ENCODE results near the gene GPR61.

Gene GPR61

GRCh38 chr1:109539676-109540075 is at the start of gene GPR61:
Gene GPR61, plus strand, starts transcription at chr1:109539872. Its CDS starts 3,151 bp downstream, at chr1:109543023.
- no peak for DNase-seq (ENCODE audit: low read depth in 2 of 2)

- DNase-seq (ENCODE audit: low read depth in 2 of 2) = peak; percentile 41 to 63
These were observed 49.4 kb upstream of the GPR61 start for GRCh38 chr1:109490029-109490933.

GRCh38 chr1:109490934-109491302 is 48.8 kb upstream of the GPR61 start:
- DNase-seq (ENCODE audit: low read depth in 2 of 2) = no peak

GRCh38 chr1:109491372-109491771 is 48.3 kb upstream of the GPR61 start:
- no peak for DNase-seq (ENCODE audit: low read depth in 2 of 2)

- no peak for DNase-seq (ENCODE audit: low read depth in 2 of 2)
These were observed 46.9 kb upstream of the GPR61 start for GRCh38 chr1:109492779-109493178.

- no peak for DNase-seq (ENCODE audit: low read depth in 2 of 2)
These were observed 46.4 kb upstream of the GPR61 start for GRCh38 chr1:109493227-109493626.

GRCh38 chr1:109493805-109494539 is 45.7 kb upstream of the GPR61 start, which contains the start of gene CYB561D1:
Gene CYB561D1, plus strand, starts transcription at chr1:109494094. Its CDS starts 46 bp downstream, at chr1:109494140.
- peak; percentile 86 for DNase-seq (ENCODE audit: low read depth in 2 of 2)

GRCh38 chr1:109495738-109496137 is 43.9 kb upstream of the GPR61 start:
- no peak for DNase-seq (ENCODE audit: low read depth in 2 of 2)

- no peak for DNase-seq (ENCODE audit: low read depth in 2 of 2)
These were observed 42.1 kb upstream of the GPR61 start for GRCh38 chr1:109497449-109498160.

- DNase-seq (ENCODE audit: low read depth in 2 of 2) = no peak
These were observed 41.4 kb upstream of the GPR61 start for GRCh38 chr1:109498161-109498801.

GRCh38 chr1:109499081-109499480 is 40.6 kb upstream of the GPR61 start:
- no peak for DNase-seq (ENCODE audit: low read depth in 2 of 2)

- DNase-seq (ENCODE audit: low read depth in 2 of 2) = peak; percentile 44 to 56
These were observed 39.8 kb upstream of the GPR61 start for GRCh38 chr1:109499661-109500536.

GRCh38 chr1:109500941-109501381 is 38.7 kb upstream of the GPR61 start:
- DNase-seq (ENCODE audit: low read depth in 2 of 2) = no peak

- DNase-seq (ENCODE audit: low read depth in 2 of 2) = no peak
These were observed 37.9 kb upstream of the GPR61 start for GRCh38 chr1:109501644-109502363.

GRCh38 chr1:109502364-109502851 is 37.3 kb upstream of the GPR61 start:
- no peak for DNase-seq (ENCODE audit: low read depth in 2 of 2)

- no peak for DNase-seq (ENCODE audit: low read depth in 2 of 2)
These were observed 35.7 kb upstream of the GPR61 start for GRCh38 chr1:109503935-109504334.

- DNase-seq (ENCODE audit: low read depth in 2 of 2) = no peak
These were observed 34.7 kb upstream of the GPR61 start for GRCh38 chr1:109504974-109505373.

- DNase-seq (ENCODE audit: low read depth in 2 of 2) = no peak
These were observed 31.4 kb upstream of the GPR61 start for GRCh38 chr1:109508001-109508872.

- no peak for DNase-seq (ENCODE audit: low read depth in 2 of 2)
These were observed 30.8 kb upstream of the GPR61 start for GRCh38 chr1:109508873-109509175.
